SK-N-SH (cell line): ENCODE measurements around the gene LRRC75A. TPM values are rescaled to one million over a fixed set of nuclear protein-coding genes. Genes with fewer than 3 reads are reported as not detected.

Source experiments
- CTCF ChIA-PET: fragments of 300-600, 350-600 bp; formaldehyde crosslinking; extraction: SDS; loops from one replicate; lab custom pipeline; 2021; lab: Yijun Ruan, JAX
- POLR2A ChIA-PET: fragments of 350-600 bp; sonication (Branson Sonifier 250); formaldehyde crosslinking; extraction: SDS; loops from one replicate; lab custom pipeline; 2020; ENCODE audit warnings: antibody characterized with exemption, inconsistent platforms; lab: Yijun Ruan, JAX
- DNase-seq: peaks from one replicate; pipeline ENCODE4 v3.0.0; 2012
- H2AFZ ChIP-seq: fragments of 200-600 bp; sonication (generic); 2 replicates; pipeline ENCODE4 v1.8.1; 2016; ENCODE audit warnings: antibody characterized with exemption, mild to moderate bottlenecking, low read depth
- H3F3A ChIP-seq: fragments of 200-600 bp; sonication (generic); replicated peaks from 2 replicates; pipeline ENCODE3; 2016; ENCODE audit warnings: antibody characterized with exemption, mild to moderate bottlenecking; ENCODE audit not compliant: insufficient read depth
- H3K27ac ChIP-seq, 2 experiments: fragments of 200-500 bp in 1 of 2; fragments of 200-600 bp in 1 of 2; sonication (Bioruptor generic) in 1 of 2; sonication (generic), shearing (Covaris generic) in 1 of 2; 2 replicates each; pipeline versions ENCODE4 v1.5.1 to v1.6.1; 2014 to 2016; ENCODE audit warnings: low read depth in 2 of 2, inconsistent platforms in 1 of 2, low read length in 1 of 2, mild to moderate bottlenecking in 1 of 2, mixed read lengths in 1 of 2
- H3K27me3 ChIP-seq: fragments of 200-600 bp; sonication (generic), shearing (Covaris generic); 2 replicates; pipeline ENCODE4 v1.6.1; 2016; ENCODE audit warnings: mixed run types; ENCODE audit not compliant: insufficient read depth
- H3K36me3 ChIP-seq, 2 experiments: fragments of 200-500 bp in 1 of 2; fragments of 200-600 bp in 1 of 2; sonication (Bioruptor generic) in 1 of 2; sonication (generic) in 1 of 2; replicated peaks in 1 of 2; 2 replicates each; pipeline versions ENCODE3 to v1.5.1; 2014 to 2016; ENCODE audit warnings: low read length in 1 of 2, mild to moderate bottlenecking in 1 of 2; ENCODE audit not compliant: insufficient read depth in 2 of 2, control insufficient read depth in 1 of 2
- H3K4me1 ChIP-seq, 2 experiments: fragments of 200-500 bp in 1 of 2; fragments of 200-600 bp in 1 of 2; sonication (Bioruptor generic) in 1 of 2; sonication (generic), shearing (Covaris generic) in 1 of 2; 2 replicates each; pipeline versions ENCODE4 v1.5.1 to v1.6.1; 2014 to 2016; ENCODE audit warnings: low read depth in 1 of 2, low read length in 1 of 2, mixed run types in 1 of 2; ENCODE audit not compliant: insufficient read depth in 2 of 2, control insufficient read depth in 1 of 2
- H3K4me2 ChIP-seq: fragments of 200-600 bp; sonication (generic), shearing (Covaris generic); 2 replicates; pipeline ENCODE4 v1.6.1; 2017; ENCODE audit warnings: mixed run types
- H3K4me3 ChIP-seq, 2 experiments: fragments of 200-500 bp in 1 of 2; fragments of 200-600 bp in 1 of 2; sonication (Bioruptor generic) in 1 of 2; sonication (generic), shearing (Covaris generic) in 1 of 2; 2 replicates each; pipeline versions ENCODE4 v1.5.1 to v1.8.1; 2014 to 2016; ENCODE audit warnings: low read depth in 2 of 2, inconsistent platforms in 1 of 2, low read length in 1 of 2, mild to moderate bottlenecking in 1 of 2, mixed read lengths in 1 of 2, moderate library complexity in 1 of 2
- H3K79me2 ChIP-seq: fragments of 200-600 bp; sonication (generic); 2 replicates; pipeline ENCODE4 v1.8.1; 2017; ENCODE audit warnings: mild to moderate bottlenecking; ENCODE audit not compliant: insufficient read depth
- H3K9ac ChIP-seq: fragments of 200-600 bp; sonication (generic); 2 replicates; pipeline ENCODE4 v1.6.1; 2017; ENCODE audit warnings: mixed run types
- H3K9me2 ChIP-seq: fragments of 200-600 bp; sonication (generic); 2 replicates; pipeline ENCODE4 v1.6.1; 2017; ENCODE audit warnings: mixed run types
- H3K9me3 ChIP-seq: fragments of 200-600 bp; sonication (generic); 2 replicates; pipeline ENCODE4 v1.6.1; 2017; ENCODE audit warnings: mixed run types, mild to moderate bottlenecking, moderate library complexity
- H4K20me1 ChIP-seq: fragments of 200-600 bp; sonication (generic); 2 replicates; pipeline ENCODE4 v1.6.1; 2017; ENCODE audit warnings: mild to moderate bottlenecking, mixed run types; ENCODE audit not compliant: insufficient read depth
- CHD2 ChIP-seq: fragments of 150-350 bp; IDR thresholded peaks from 2 replicates; pipeline ENCODE4 v1.6.1; 2018; ENCODE audit warnings: low read length; ENCODE audit not compliant: partially characterized antibody
- FOXM1 ChIP-seq: IDR thresholded peaks from 2 replicates; pipeline ENCODE4 v1.4.0; 2012; ENCODE audit warnings: low read depth, mild to moderate bottlenecking
- GABPA ChIP-seq: IDR thresholded peaks from 2 replicates; pipeline ENCODE4 v1.4.0; 2012; ENCODE audit warnings: low read depth, mild to moderate bottlenecking
- GATA2 ChIP-seq: sonication (generic); formaldehyde crosslinking; IDR thresholded peaks from 2 replicates; pipeline ENCODE4 v1.5.0; 2020; ENCODE audit warnings: mild to moderate bottlenecking, missing genetic modification reagents
- MEF2A ChIP-seq: IDR thresholded peaks from 2 replicates; pipeline ENCODE4 v1.4.0; 2012; ENCODE audit warnings: low read depth, borderline replicate concordance
- MXI1 ChIP-seq: IDR thresholded peaks from 2 replicates; pipeline ENCODE4 v1.6.1; 2012; ENCODE audit warnings: mild to moderate bottlenecking, low read depth, low read length, improper control_type of control experiment
- RFX5 ChIP-seq: IDR thresholded peaks from 2 replicates; pipeline ENCODE4 v1.6.1; 2012; ENCODE audit warnings: mild to moderate bottlenecking, improper control_type of control experiment, low read length
- RXRA ChIP-seq: IDR thresholded peaks from 2 replicates; pipeline ENCODE4 v1.4.0; 2012; ENCODE audit warnings: low read depth, mild to moderate bottlenecking, borderline replicate concordance
- SIN3A ChIP-seq: IDR thresholded peaks from 2 replicates; pipeline ENCODE4 v1.6.1; 2012; ENCODE audit warnings: low read depth, mild to moderate bottlenecking, low read length, moderate library complexity, borderline replicate concordance
- TAF1 ChIP-seq: IDR thresholded peaks from 2 replicates; pipeline ENCODE4 v1.6.1; 2012; ENCODE audit warnings: low read depth, mild to moderate bottlenecking, low read length, moderate library complexity, borderline replicate concordance
- WGBS: methylation state at CpG from one replicate; pipeline ENCODE4 v1.1.6; 2017; ENCODE audit warnings: low lambda C conversion rate; 5-methylcytosine and 5-hydroxymethylcytosine counted together
- polyA plus RNA-seq, 3 experiments: library from polyadenylated mRNA; depleted of rRNA; stranded (reverse); fragments of >200 nt; gene quantifications; 2 replicates each; pipeline ENCODE4 v1.2.3, GENCODE V29; 2012
- TF ChIP-seq, protein P1 (sequence below): IDR thresholded peaks from 2 replicates; pipeline ENCODE4 v1.6.1; 2012; ENCODE audit warnings: mild to moderate bottlenecking, low read depth, low read length, moderate library complexity
- TF ChIP-seq, protein P2 (sequence below): IDR thresholded peaks from 2 replicates; pipeline ENCODE4; 2012

The LRRC75A gene
- polyA plus RNA-seq, 1 of the 3 experiments (the other 2 are of a cell fraction) = 1.2 TPM

DNA sequence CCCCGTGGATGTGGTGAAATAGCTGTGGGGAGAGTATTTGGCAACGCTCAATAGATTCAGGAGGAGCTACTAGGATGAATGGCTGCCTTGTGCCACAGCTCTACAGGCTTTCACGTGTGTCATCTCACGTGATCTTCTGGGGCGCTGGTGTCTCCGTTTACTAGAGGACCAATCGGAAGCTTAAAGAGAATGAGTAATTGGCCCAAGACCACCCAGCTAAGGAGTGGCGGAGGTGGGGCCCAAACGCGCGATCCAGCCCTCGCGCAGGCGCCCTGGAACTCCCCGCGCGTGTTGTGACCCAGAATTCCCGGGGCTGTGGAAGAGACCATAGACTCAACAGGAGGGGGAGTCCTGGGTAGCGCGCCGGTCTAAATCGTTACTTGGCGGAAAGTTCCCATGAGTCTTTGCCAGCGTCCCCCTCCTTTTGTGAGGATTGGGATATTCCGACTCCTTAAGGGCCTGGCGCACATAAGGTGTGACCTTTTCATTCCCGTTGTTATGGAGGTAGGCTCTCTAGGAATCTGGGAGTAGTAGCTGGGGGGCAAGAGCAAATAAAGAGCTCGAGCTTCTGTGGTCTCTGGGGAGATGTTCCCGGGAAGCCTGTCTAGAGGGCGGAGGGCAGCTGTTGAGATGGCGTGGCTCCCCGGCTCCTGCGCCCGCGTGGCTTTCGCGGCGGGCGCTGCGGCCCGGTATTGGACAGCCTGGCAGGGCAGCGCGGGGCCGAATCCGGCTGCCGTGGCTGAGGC lies 53.3 kb downstream of the LRRC75A start (continued):
- no peak for TF ChIP-seq RXRA
- no peak for TF ChIP-seq FOXM1
- TF ChIP-seq, protein P1, sequence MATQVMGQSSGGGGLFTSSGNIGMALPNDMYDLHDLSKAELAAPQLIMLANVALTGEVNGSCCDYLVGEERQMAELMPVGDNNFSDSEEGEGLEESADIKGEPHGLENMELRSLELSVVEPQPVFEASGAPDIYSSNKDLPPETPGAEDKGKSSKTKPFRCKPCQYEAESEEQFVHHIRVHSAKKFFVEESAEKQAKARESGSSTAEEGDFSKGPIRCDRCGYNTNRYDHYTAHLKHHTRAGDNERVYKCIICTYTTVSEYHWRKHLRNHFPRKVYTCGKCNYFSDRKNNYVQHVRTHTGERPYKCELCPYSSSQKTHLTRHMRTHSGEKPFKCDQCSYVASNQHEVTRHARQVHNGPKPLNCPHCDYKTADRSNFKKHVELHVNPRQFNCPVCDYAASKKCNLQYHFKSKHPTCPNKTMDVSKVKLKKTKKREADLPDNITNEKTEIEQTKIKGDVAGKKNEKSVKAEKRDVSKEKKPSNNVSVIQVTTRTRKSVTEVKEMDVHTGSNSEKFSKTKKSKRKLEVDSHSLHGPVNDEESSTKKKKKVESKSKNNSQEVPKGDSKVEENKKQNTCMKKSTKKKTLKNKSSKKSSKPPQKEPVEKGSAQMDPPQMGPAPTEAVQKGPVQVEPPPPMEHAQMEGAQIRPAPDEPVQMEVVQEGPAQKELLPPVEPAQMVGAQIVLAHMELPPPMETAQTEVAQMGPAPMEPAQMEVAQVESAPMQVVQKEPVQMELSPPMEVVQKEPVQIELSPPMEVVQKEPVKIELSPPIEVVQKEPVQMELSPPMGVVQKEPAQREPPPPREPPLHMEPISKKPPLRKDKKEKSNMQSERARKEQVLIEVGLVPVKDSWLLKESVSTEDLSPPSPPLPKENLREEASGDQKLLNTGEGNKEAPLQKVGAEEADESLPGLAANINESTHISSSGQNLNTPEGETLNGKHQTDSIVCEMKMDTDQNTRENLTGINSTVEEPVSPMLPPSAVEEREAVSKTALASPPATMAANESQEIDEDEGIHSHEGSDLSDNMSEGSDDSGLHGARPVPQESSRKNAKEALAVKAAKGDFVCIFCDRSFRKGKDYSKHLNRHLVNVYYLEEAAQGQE = peak; percentile 63
- no peak for TF ChIP-seq GATA2 (CRISPR knock-in tag)
- no peak; the same call in 1 of the 2 replicates for TF ChIP-seq RFX5
- peak; percentile 91 for TF ChIP-seq MXI1
- TF ChIP-seq GABPA = peak; percentile 1; the same call in 1 of the 2 replicates
- TF ChIP-seq TAF1 = peak; percentile 98
- TF ChIP-seq MEF2A = no peak

DNA sequence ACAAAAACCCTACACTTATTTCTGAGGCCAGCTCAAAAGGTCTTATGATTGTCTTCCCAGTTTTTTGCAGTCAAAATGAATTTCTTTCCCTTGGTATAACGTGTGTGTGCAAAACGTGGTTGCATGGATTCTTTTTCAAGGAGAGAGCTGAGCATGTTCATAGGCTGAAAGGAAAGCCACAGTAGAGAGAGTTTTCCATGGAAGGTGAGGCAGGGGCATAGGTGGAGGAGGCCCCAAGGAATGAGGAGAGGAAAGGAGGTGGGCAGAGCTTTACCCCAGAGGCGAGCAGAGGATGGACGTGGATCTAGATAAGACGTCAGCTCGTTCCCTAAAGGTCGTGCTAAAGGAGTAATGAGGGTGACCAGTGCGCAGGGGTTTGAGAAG lies 53.8 kb downstream of the LRRC75A start:
- ChIA-PET CTCF (interaction anchor here (0.8 to 33.7 kb wide), 8 partner anchors 10 to 83 kb away, joined by 3 to 746 read pairs (median 5); no protein-coding TSS in a partner anchor), POLR2A (interaction anchor here (0.9 to 2.1 kb wide), 18 partner anchors 10 to 146 kb away, joined by 3 to 25 read pairs (median 5); partner anchors contain the start of genes CENPV and UBB)
- peak overlapping the region; percentile 52 to 98; a peak in 3 of 4 replicates for H3K4me3 ChIP-seq
- H3K9me3 ChIP-seq = no peaks in the 10 kb centered on the region
- WGBS = 33% methylated on average over 8 of the region's 8 CpGs
- peak overlapping the region; percentile 66 for H3K9ac ChIP-seq
- TF ChIP-seq CHD2 = no peak
- TF ChIP-seq, protein P2, sequence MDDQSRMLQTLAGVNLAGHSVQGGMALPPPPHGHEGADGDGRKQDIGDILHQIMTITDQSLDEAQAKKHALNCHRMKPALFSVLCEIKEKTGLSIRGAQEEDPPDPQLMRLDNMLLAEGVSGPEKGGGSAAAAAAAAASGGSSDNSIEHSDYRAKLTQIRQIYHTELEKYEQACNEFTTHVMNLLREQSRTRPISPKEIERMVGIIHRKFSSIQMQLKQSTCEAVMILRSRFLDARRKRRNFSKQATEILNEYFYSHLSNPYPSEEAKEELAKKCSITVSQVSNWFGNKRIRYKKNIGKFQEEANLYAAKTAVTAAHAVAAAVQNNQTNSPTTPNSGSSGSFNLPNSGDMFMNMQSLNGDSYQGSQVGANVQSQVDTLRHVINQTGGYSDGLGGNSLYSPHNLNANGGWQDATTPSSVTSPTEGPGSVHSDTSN = no peak
- 0 out of 2 replicates have a peak, but pooled peaks have one; percentile 23 for TF ChIP-seq SIN3A
- H2AFZ ChIP-seq = peak overlapping the region; percentile 77
- no peaks in the 10 kb centered on the region for H3K27me3 ChIP-seq
- peak overlapping the region; percentile 76 to 88 for H3K27ac ChIP-seq
- H3K4me1 ChIP-seq = peaks cover 25 to 26% of the 10 kb centered on the region in 2 experiments; a peak in 3 of 4 replicates
- H3K9me2 ChIP-seq = no peaks in the 10 kb centered on the region
- H3K36me3 ChIP-seq = peaks cover 30 to 37% of the 10 kb centered on the region in 2 experiments
- DNase-seq = no peak
- peaks cover 44% of the 10 kb centered on the region for H3K79me2 ChIP-seq
- H3K4me2 ChIP-seq = peak overlapping the region; percentile 83
- peaks cover 30% of the 10 kb centered on the region for H3F3A ChIP-seq
- peaks cover 38% of the 10 kb centered on the region for H4K20me1 ChIP-seq
